ENCODE data around the gene TBX5. TPM values are rescaled to one million over a fixed set of nuclear protein-coding genes. Genes with fewer than 3 reads are reported as not detected.

Gene TBX5
- total and polyA plus RNA-seq, 2 of the 4 experiments (the other 2 are of a cell fraction) = 13.3 to 14.7 TPM

- H3K4me2 ChIP-seq (ENCODE audit: low read depth, low read length) = peak overlapping the region; percentile 18; the same call in 1 of the 2 replicates
- H2BK120ac ChIP-seq (ENCODE audit: low read depth, low read length) = peak overlapping the region; percentile 83
- H4K8ac ChIP-seq (ENCODE audit: low read depth in 2 of 2, low read length in 2 of 2) = no peak overlapping the region; a peak in 2 of 4 replicates
- no peaks in the 10 kb centered on the region for H3K36me3 ChIP-seq (ENCODE audit: control insufficient read depth, insufficient read depth, low read length)
- peak overlapping the region; percentile 60; the same call in 1 of the 2 replicates for H3K27ac ChIP-seq (ENCODE audit: insufficient read depth, low read length)
- DNase-seq (peak; percentile 100), ATAC-seq (ENCODE audit: low read depth) (peak; percentile 93)
- POLR2A ChIA-PET (ENCODE audit: unreplicated experiment) = no interaction called here
- H3K14ac ChIP-seq (replicated peaks; ENCODE audit: low read depth, low read length) = peak overlapping the region; percentile 54; the same call in 1 of the 2 replicates
- peaks cover 4% of the 10 kb centered on the region for H3K4me1 ChIP-seq (ENCODE audit: control insufficient read depth, insufficient read depth, low read length)
- peak overlapping the region; percentile 35 for H2AFZ ChIP-seq (replicated peaks; ENCODE audit: low read length, poor library complexity)
- no peak overlapping the region; the same call in 2 of the 3 replicates for H2BK15ac ChIP-seq (ENCODE audit: low read depth, low read length)
- in situ Hi-C loops (cut with MboI; ENCODE audit: low sequenced_read_pairs) (no loop called here), dilution Hi-C loops (cut with HindIII; ENCODE audit: low sequenced_read_pairs, unreplicated experiment) (no loop called here), intact Hi-C loops (cut with micrococcal nuclease) (loop anchor here (1.0 kb wide), 1 partner anchor 27 kb away; no protein-coding TSS in a partner anchor)
- no peak overlapping the region for H3K4me3 ChIP-seq (ENCODE audit: insufficient read depth, low read depth, low read length)
- no CpG with 5 or more reads among the region's 4 CpGs for WGBS, 2 experiments (ENCODE audit: extremely low coverage in 2 of 2, insufficient read length in 1 of 2)
- no TSS peak for BruUV-seq (replicated peaks)
- no peak overlapping the region for H2AK5ac ChIP-seq (ENCODE audit: low read depth, low read length)
- no peak overlapping the region for H3K9ac ChIP-seq (ENCODE audit: low read depth, low read length)
- H4K91ac ChIP-seq (ENCODE audit: insufficient read depth, low read depth, low read length) = no peak overlapping the region
- H3K79me1 ChIP-seq (ENCODE audit: low read depth in 1 of 2, low read length in 2 of 2) = peaks cover 3 to 14% of the 10 kb centered on the region in 2 experiments
- H3K23ac ChIP-seq (ENCODE audit: low read depth, low read length) = peak overlapping the region; percentile 93; the same call in 1 of the 2 replicates
- no peaks in the 10 kb centered on the region for H3K27me3 ChIP-seq (ENCODE audit: control insufficient read depth, insufficient read depth, low read length)
- peak overlapping the region; percentile 77 for H2BK5ac ChIP-seq (ENCODE audit: low read depth, low read length, poor library complexity, severe bottlenecking)
- H4K5ac ChIP-seq (ENCODE audit: low read depth, low read length) = no peak overlapping the region
- peak overlapping the region; percentile 94; the same call in 1 of the 2 replicates for H3K4ac ChIP-seq (ENCODE audit: low read depth, low read length)
- CTCF ChIA-PET = no interaction called here
- no peaks in the 10 kb centered on the region for H3K9me3 ChIP-seq (ENCODE audit: control insufficient read depth, insufficient read depth, low read length)
- no peak overlapping the region for H2BK20ac ChIP-seq (ENCODE audit: low read depth, low read length)
- H4K20me1 ChIP-seq (ENCODE audit: insufficient read depth, low read length) = 0 out of 2 replicates have a peak, but pooled peaks cover 5% of the 10 kb centered on the region
- peaks cover 6% of the 10 kb centered on the region for H3K9me1 ChIP-seq (ENCODE audit: insufficient read depth, low read length)
- H2AK9ac ChIP-seq (replicated peaks; ENCODE audit: low read depth, low read length, poor library complexity) = no peak overlapping the region
- peak; percentile 63; the same call in 1 of the 2 replicates for TF ChIP-seq FOS (IDR thresholded peaks at IDR 0.05; ENCODE audit: low read depth, low read length)
- TF ChIP-seq ELK1 (IDR thresholded peaks at IDR 0.05; ENCODE audit: borderline replicate concordance, low read depth, low read length) = no peak
- TF ChIP-seq RAD21 (IDR thresholded peaks at IDR 0.05; ENCODE audit: low read length) = peak; percentile 6; the same call in 1 of the 2 replicates
- TF ChIP-seq CHD1 (IDR thresholded peaks at IDR 0.05; ENCODE audit: low read depth, low read length) = no peak
- no peak for TF ChIP-seq RFX5 (IDR thresholded peaks at IDR 0.05; ENCODE audit: low read depth, low read length)
- no peak for TF ChIP-seq CTCF (conservative IDR thresholded peaks at IDR 0.05; ENCODE audit: low read depth, low read length)
- peak; percentile 87 for TF ChIP-seq USF2 (IDR thresholded peaks at IDR 0.05; ENCODE audit: low read depth, low read length)
- peak; percentile 60 for TF ChIP-seq CEBPB (IDR thresholded peaks at IDR 0.05; ENCODE audit: low read depth, low read length)
- TF ChIP-seq RCOR1 (IDR thresholded peaks at IDR 0.05; ENCODE audit: insufficient replicate concordance, low read length) = peak; percentile 15
- no peak for TF ChIP-seq POLR2A (IDR thresholded peaks at IDR 0.05; ENCODE audit: low read depth, low read length)
- TF ChIP-seq BHLHE40 (IDR thresholded peaks at IDR 0.05; ENCODE audit: low read depth, low read length) = peak; percentile 86
- no peak overlapping the region for H3K56ac ChIP-seq (ENCODE audit: extremely low read depth, insufficient read depth, low read length)
- peak overlapping the region; percentile 85; the same call in 1 of the 2 replicates for H3K18ac ChIP-seq (ENCODE audit: low read depth, low read length)
Observed at GRCh38 chr12:114430306-114430705, 24.4 kb upstream of the TBX5 start.
